ENCODE results near the gene DNAH14. TPM values are rescaled to one million over a fixed set of nuclear protein-coding genes. Genes with fewer than 3 reads are reported as not detected.
A peak's percentile ranks its signal among the peaks of the same experiment; 100 is the strongest.

Gene DNAH14
- total and polyA plus RNA-seq, 2 of the 8 experiments (the other 6 are each of a cell fraction or from before 2014, with no cell fraction given): 8.4 to 40.7 TPM

GRCh38 chr1:224881762-224882211 is 47.7 kb upstream of the DNAH14 start:
- Histone ChIP-seq H3K36me3 (ENCODE audit: control insufficient read depth in 2 of 4, insufficient read depth in 4 of 4, low read length in 3 of 4) (peaks cover 0 to 8% (median 0%) of the 10 kb centered on the region in 4 experiments; a peak in 1 of 8 replicates), H3K18ac (ENCODE audit: extremely low read depth, low read length) (no peak overlapping the region), H2BK12ac (ENCODE audit: low read depth, low read length) (peak overlapping the region; percentile 76; the same call in 1 of the 2 replicates), H3K27ac (ENCODE audit: low read depth, low read length) (no peak overlapping the region), H3K27me3 (replicated peaks in 1 of 4; ENCODE audit: control insufficient read depth in 3 of 4, extremely low read depth in 1 of 4, insufficient read depth in 3 of 4, low read length in 3 of 4) (no peaks in the 10 kb centered on the region), H3K23ac (ENCODE audit: insufficient read length) (no peak overlapping the region), H2AK5ac (ENCODE audit: low read depth, low read length) (0 out of 2 replicates have a peak overlapping the region, but pooled peaks have one; percentile 61), H2AFZ (ENCODE audit: low read length) (no peak overlapping the region), H3K56ac (replicated peaks; ENCODE audit: insufficient read length, low read depth, low read length) (no peak overlapping the region), H3K4ac (replicated peaks; ENCODE audit: insufficient read length, low read depth, low read length) (no peak overlapping the region), H3K4me2 (ENCODE audit: insufficient read depth in 1 of 2, low read depth in 2 of 2, low read length in 2 of 2) (no peak overlapping the region), H2BK120ac (replicated peaks; ENCODE audit: low read depth, low read length) (no peak overlapping the region), H4K20me1 (replicated peaks in 1 of 2; ENCODE audit: control insufficient read depth in 1 of 2, insufficient read depth in 2 of 2, low read length in 2 of 2) (no peaks in the 10 kb centered on the region), H3K79me2 (ENCODE audit: control insufficient read depth in 1 of 2, insufficient read depth in 2 of 2, low read length in 2 of 2) (no peaks in the 10 kb centered on the region), H3K79me1 (ENCODE audit: low read depth, low read length) (no peaks in the 10 kb centered on the region), H4K8ac (ENCODE audit: extremely low read depth, insufficient read depth, low read length) (no peak overlapping the region), H3K9me3 (ENCODE audit: insufficient read depth in 2 of 2, low read depth in 1 of 2, low read length in 1 of 2) (peaks cover 14% of the 10 kb centered on the region in 2 experiments), H4K5ac (ENCODE audit: insufficient read length, low read depth, low read length) (no peak overlapping the region), H3K4me1 (replicated peaks in 1 of 4; ENCODE audit: control insufficient read depth in 3 of 4, insufficient read depth in 4 of 4, low read length in 3 of 4) (peaks cover 6 to 17% (median 14%) of the 10 kb centered on the region in 4 experiments; a peak in 5 of 7 replicates), H3K23me2 (ENCODE audit: low read depth, low read length) (0 out of 2 replicates have a peak, but pooled peaks cover 2% of the 10 kb centered on the region), H4K91ac (replicated peaks; ENCODE audit: insufficient read length, low read length) (no peak overlapping the region), H2BK15ac (ENCODE audit: low read length) (peak overlapping the region; percentile 98; the same call in 1 of the 2 replicates), H3K14ac (ENCODE audit: insufficient read length) (no peak overlapping the region), H3K9ac (replicated peaks in 1 of 4; ENCODE audit: extremely low read depth in 1 of 4, low read depth in 3 of 4, low read length in 3 of 4) (no peak overlapping the region), H2BK5ac (ENCODE audit: low read depth, low read length) (no peak overlapping the region), H2BK20ac (ENCODE audit: low read length) (no peak overlapping the region), H3K4me3 (ENCODE audit: extremely low read depth in 1 of 4, insufficient read depth in 2 of 4, low read depth in 3 of 4, low read length in 4 of 4) (no peak overlapping the region)
- TF ChIP-seq TAF7 (optimal IDR thresholded peaks at IDR 0.05; ENCODE audit: borderline replicate concordance, low read depth, low read length): no peak
- no peak for TF ChIP-seq CTBP2 (IDR thresholded peaks at IDR 0.05; ENCODE audit: borderline replicate concordance, insufficient read depth, insufficient read length, low read length)
- TF ChIP-seq RNF2 (IDR thresholded peaks at IDR 0.05; ENCODE audit: borderline replicate concordance, low read depth, low read length, missing control alignments, poor library complexity, severe bottlenecking): no peak
- no peak for TF ChIP-seq SIN3A (conservative IDR thresholded peaks at IDR 0.05 in 1 of 2, IDR thresholded peaks at IDR 0.05 in 1 of 2; ENCODE audit: low read depth in 1 of 2, low read length in 2 of 2)
- no peak for TF ChIP-seq MAFK (IDR thresholded peaks at IDR 0.05; ENCODE audit: low read depth, low read length)
- no peak for TF ChIP-seq USF2 (IDR thresholded peaks at IDR 0.05; ENCODE audit: low read length)
- TF ChIP-seq SAP30 (IDR thresholded peaks at IDR 0.05; ENCODE audit: insufficient read depth, insufficient replicate concordance, low read length): no peak
- POLR2A ChIA-PET (ENCODE audit: partially characterized antibody): no interaction called here
- FAIRE-seq (no peak), DNase-seq (ENCODE audit: low read depth in 1 of 2, low spot score in 2 of 2) (no peak)
- CTCF ChIA-PET (ENCODE audit: partially characterized antibody): interaction anchor here (0.6 to 4.7 kb wide), 4 partner anchors 13 to 429 kb away, joined by 3 to 25 read pairs (median 7); no protein-coding TSS in a partner anchor

All from H1 (cell line).